DND-41 (cell line): ENCODE measurements around the gene CD55.

ENCODE experiments used
- ATAC-seq: fragments of 200-7000 bp; cut with Tn5 transposase; 3 replicates; pipeline ENCODE4 v1.9.1; 2021; ENCODE audit warnings: low read depth; ENCODE audit not compliant: insufficient read depth
- DNase-seq: peaks from one replicate; pipeline ENCODE4 v3.0.0-alpha.2; 2020
- H2AFZ ChIP-seq: 2 replicates; pipeline ENCODE4 v1.6.0; 2012; ENCODE audit warnings: low read depth, low read length
- H3K27ac ChIP-seq: 2 replicates; pipeline ENCODE4 v1.5.1; 2012; ENCODE audit warnings: low read length, inconsistent platforms
- H3K27me3 ChIP-seq: fragments of 200-600 bp; sonication (generic); 2 replicates; pipeline ENCODE4 v1.6.0; 2012; ENCODE audit warnings: low read length, mild to moderate bottlenecking, inconsistent platforms; ENCODE audit not compliant: insufficient read depth, poor library complexity
- H3K36me3 ChIP-seq: 2 replicates; pipeline ENCODE4 v1.5.1; 2012; ENCODE audit warnings: low read length, inconsistent platforms; ENCODE audit not compliant: insufficient read depth
- H3K4me1 ChIP-seq: 2 replicates; pipeline ENCODE4 v1.5.1; 2012; ENCODE audit warnings: mild to moderate bottlenecking, low read length; ENCODE audit not compliant: insufficient read depth
- H3K4me2 ChIP-seq: 2 replicates; pipeline ENCODE4 v1.6.0; 2012; ENCODE audit warnings: mild to moderate bottlenecking, moderate library complexity, low read length, inconsistent platforms; ENCODE audit not compliant: insufficient read depth
- H3K4me3 ChIP-seq, 2 experiments: fragments of 200-600 bp in 1 of 2; shearing (Covaris generic) in 1 of 2; 2 replicates each; pipeline ENCODE4 v1.5.1; 2012 to 2016; ENCODE audit warnings: inconsistent platforms in 2 of 2, low read length in 2 of 2, mild to moderate bottlenecking in 2 of 2, low read depth in 1 of 2, moderate library complexity in 1 of 2
- H3K79me2 ChIP-seq: 2 replicates; pipeline ENCODE4 v1.6.0; 2012; ENCODE audit warnings: low read length, inconsistent platforms; ENCODE audit not compliant: insufficient read depth
- H3K9ac ChIP-seq: 2 replicates; pipeline ENCODE4 v1.6.0; 2012; ENCODE audit warnings: low read depth, mild to moderate bottlenecking, inconsistent platforms, low read length, moderate library complexity
- H3K9me3 ChIP-seq: 2 replicates; pipeline ENCODE4 v1.5.1; 2012; ENCODE audit warnings: low read length, moderate library complexity, mild to moderate bottlenecking, inconsistent platforms; ENCODE audit not compliant: insufficient read depth, severe bottlenecking
- H4K20me1 ChIP-seq: 2 replicates; pipeline ENCODE4 v1.6.0; 2012; ENCODE audit warnings: low read length; ENCODE audit not compliant: insufficient read depth
- CTCF ChIP-seq: IDR thresholded peaks from 2 replicates; pipeline ENCODE4 v1.5.1; 2012; ENCODE audit warnings: borderline replicate concordance, low read length, moderate library complexity, mild to moderate bottlenecking; ENCODE audit not compliant: poor library complexity, severe bottlenecking; ENCODE audit errors: extremely low read depth
- EZH2 ChIP-seq: IDR thresholded peaks from 3 replicates; pipeline ENCODE4 v1.6.1; 2012; ENCODE audit warnings: borderline replicate concordance, low read depth, mild to moderate bottlenecking, moderate library complexity, low read length, inconsistent platforms; ENCODE audit not compliant: severe bottlenecking

Gene CD55

GRCh38 chr1:207344221-207344620 lies 22.7 kb downstream of the CD55 start:
- no peaks in the 10 kb centered on the region for H3K27me3 ChIP-seq
- no peak overlapping the region for H3K4me2 ChIP-seq
- no peak overlapping the region for H3K4me3 ChIP-seq
- ATAC-seq (no peak), DNase-seq (no peak)
- no peaks in the 10 kb centered on the region for H3K9me3 ChIP-seq
- H3K4me1 ChIP-seq, result no peaks in the 10 kb centered on the region
- H3K36me3 ChIP-seq, result no peaks in the 10 kb centered on the region
- H4K20me1 ChIP-seq, result no peaks in the 10 kb centered on the region
- H3K9ac ChIP-seq, result no peak overlapping the region
- no peak overlapping the region for H2AFZ ChIP-seq
- H3K79me2 ChIP-seq, result no peaks in the 10 kb centered on the region
- H3K27ac ChIP-seq, result no peak overlapping the region
- no peak for TF ChIP-seq CTCF

- H3K27ac ChIP-seq, result no peak overlapping the region
- ATAC-seq (no peak), DNase-seq (no peak)
- no peak overlapping the region for H3K4me2 ChIP-seq
- no peak overlapping the region for H2AFZ ChIP-seq
- H3K9ac ChIP-seq, result no peak overlapping the region
- no peaks in the 10 kb centered on the region for H3K27me3 ChIP-seq
- no peaks in the 10 kb centered on the region for H4K20me1 ChIP-seq
- H3K9me3 ChIP-seq, result no peaks in the 10 kb centered on the region
- no peaks in the 10 kb centered on the region for H3K4me1 ChIP-seq
- TF ChIP-seq CTCF (no peak), EZH2 (no peak)
- no peak overlapping the region for H3K4me3 ChIP-seq
- no peaks in the 10 kb centered on the region for H3K36me3 ChIP-seq
- H3K79me2 ChIP-seq, result no peaks in the 10 kb centered on the region
Observed at GRCh38 chr1:207345644-207346477, 24.4 kb downstream of the CD55 start.

- no peak for TF ChIP-seq EZH2
- TF ChIP-seq CTCF, result no peak
- no peak for DNase-seq
- no peaks in the 10 kb centered on the region for H3K27me3 ChIP-seq
- no peaks in the 10 kb centered on the region for H3K9me3 ChIP-seq
- no peak overlapping the region for H3K4me2 ChIP-seq
- H2AFZ ChIP-seq, result no peak overlapping the region
- no peaks in the 10 kb centered on the region for H4K20me1 ChIP-seq
- H3K79me2 ChIP-seq, result no peaks in the 10 kb centered on the region
- H3K9ac ChIP-seq, result no peak overlapping the region
- no peaks in the 10 kb centered on the region for H3K4me1 ChIP-seq
- no peaks in the 10 kb centered on the region for H3K36me3 ChIP-seq
- H3K4me3 ChIP-seq, result no peak overlapping the region
- no peak overlapping the region for H3K27ac ChIP-seq
- no peak; the same call in 2 of the 3 replicates for ATAC-seq
Observed at GRCh38 chr1:207346513-207346912, 25.0 kb downstream of the CD55 start.

GRCh38 chr1:207349979-207350378 lies 28.5 kb downstream of the CD55 start:
- Histone ChIP-seq H3K9ac (no peak overlapping the region), H3K9me3 (no peaks in the 10 kb centered on the region), H3K79me2 (no peaks in the 10 kb centered on the region), H2AFZ (no peak overlapping the region), H3K4me2 (no peak overlapping the region), H3K4me1 (no peaks in the 10 kb centered on the region), H3K27me3 (no peaks in the 10 kb centered on the region), H3K4me3 (no peak overlapping the region), H4K20me1 (no peaks in the 10 kb centered on the region), H3K36me3 (no peaks in the 10 kb centered on the region), H3K27ac (no peak overlapping the region)
- ATAC-seq (no peak), DNase-seq (no peak)
- TF ChIP-seq EZH2 (no peak), CTCF (no peak)
